ENCODE measurements around the gene SYNJ2.
"Not testable (repeated sequence)": the region's sequence is repeated elsewhere in the genome, so short reads cannot be mapped to it uniquely, and the experiment has no call there.

Gene SYNJ2

GRCh38 chr6:157959451-157960227 is 22.0 kb upstream of the SYNJ2 start:
- DNase-seq: no peak

- no peak for DNase-seq
Measured at GRCh38 chr6:157961153-157961831, 20.4 kb upstream of the SYNJ2 start.

- no peak for DNase-seq
Measured at GRCh38 chr6:157961832-157962575, 19.7 kb upstream of the SYNJ2 start.

GRCh38 chr6:157962601-157963302 is 18.9 kb upstream of the SYNJ2 start:
- no peak for DNase-seq

GRCh38 chr6:157964100-157964499 is 17.6 kb upstream of the SYNJ2 start:
- no peak for DNase-seq

- no peak for DNase-seq
Measured at GRCh38 chr6:157965387-157965786, 16.3 kb upstream of the SYNJ2 start.

- DNase-seq: no peak
Measured at GRCh38 chr6:157966589-157966977, 15.1 kb upstream of the SYNJ2 start.

GRCh38 chr6:157967020-157967419 is 14.6 kb upstream of the SYNJ2 start:
- DNase-seq: no peak

GRCh38 chr6:157967486-157967885 is 14.2 kb upstream of the SYNJ2 start:
- DNase-seq: no peak

GRCh38 chr6:157972177-157972576 is 9.5 kb upstream of the SYNJ2 start:
- DNase-seq: not testable (repeated sequence)

GRCh38 chr6:157974341-157974894 is 7.2 kb upstream of the SYNJ2 start:
- DNase-seq: no peak

- DNase-seq: no peak
Measured at GRCh38 chr6:157974967-157975366, 6.7 kb upstream of the SYNJ2 start.

GRCh38 chr6:157975456-157975855 is 6.2 kb upstream of the SYNJ2 start:
- DNase-seq: no peak

- DNase-seq: no peak
Measured at GRCh38 chr6:157976345-157977175, 5.1 kb upstream of the SYNJ2 start.

GRCh38 chr6:157977176-157977804 is 4.4 kb upstream of the SYNJ2 start:
- no peak for DNase-seq

GRCh38 chr6:157978021-157978783 is 3.5 kb upstream of the SYNJ2 start:
- DNase-seq: no peak

- no peak for DNase-seq
Measured at GRCh38 chr6:157980288-157981131, 1.2 kb upstream of the SYNJ2 start.

- DNase-seq: no peak
Measured at GRCh38 chr6:157981132-157981394, 600 bp upstream of the SYNJ2 start.

GRCh38 chr6:157982102-157982562 is 469 bp downstream of the SYNJ2 start:
- DNase-seq: no peak

Data from activated effector memory CD4-positive, alpha-beta T cell treated with Interleukin-2 at 50 U/mL for 16 hours (primary cell).